GM23338 (cell line): ENCODE results near the gene DAAM2. TPM values are rescaled to one million over a fixed set of nuclear protein-coding genes. Genes with fewer than 3 reads are reported as not detected.

Experiments
- ATAC-seq: fragments of 200-7000 bp; cut with Tn5 transposase; 3 replicates; pipeline ENCODE4 v1.9.1; 2020
- DNase-seq: peaks from one replicate; pipeline ENCODE4 v3.0.0-alpha.2; 2015; ENCODE audit warnings: low spot score
- H2AFZ ChIP-seq: fragments of 200-600 bp; sonication (generic); 2 replicates; pipeline ENCODE4 v1.8.0; 2016; ENCODE audit warnings: antibody characterized with exemption, mild to moderate bottlenecking, moderate library complexity
- H3F3A ChIP-seq: fragments of 200-600 bp; sonication (generic); replicated peaks from 2 replicates; pipeline ENCODE4 v1.8.0; 2017; ENCODE audit warnings: antibody characterized with exemption, mixed run types, low read depth
- H3K27ac ChIP-seq: fragments of 200-600 bp; sonication (generic); 2 replicates; pipeline ENCODE4 v1.6.1; 2016; ENCODE audit warnings: low read depth
- H3K27me3 ChIP-seq: fragments of 200-600 bp; sonication (generic); 2 replicates; pipeline ENCODE4 v1.8.0; 2016; ENCODE audit warnings: mild to moderate bottlenecking, mixed run types, moderate library complexity; ENCODE audit not compliant: insufficient read depth
- H3K36me3 ChIP-seq: fragments of 200-600 bp; sonication (generic); 2 replicates; pipeline ENCODE4 v1.8.0; 2016; ENCODE audit warnings: mild to moderate bottlenecking; ENCODE audit not compliant: insufficient read depth
- H3K4me1 ChIP-seq: fragments of 200-600 bp; sonication (generic); 2 replicates; pipeline ENCODE4 v1.8.0; 2016; ENCODE audit warnings: mild to moderate bottlenecking, moderate library complexity; ENCODE audit not compliant: insufficient read depth
- H3K4me2 ChIP-seq: fragments of 200-600 bp; sonication (generic); 2 replicates; pipeline ENCODE4 v1.7.1; 2017; ENCODE audit warnings: mixed run types
- H3K4me3 ChIP-seq: fragments of 200-600 bp; sonication (generic); 2 replicates; pipeline ENCODE4 v1.6.1; 2016; ENCODE audit warnings: mixed run types
- H3K79me2 ChIP-seq: fragments of 200-600 bp; sonication (generic); replicated peaks from 2 replicates; pipeline ENCODE4 v1.8.0; 2017; ENCODE audit warnings: mild to moderate bottlenecking; ENCODE audit not compliant: insufficient read depth
- H3K9me2 ChIP-seq: fragments of 200-600 bp; sonication (generic); 2 replicates; pipeline ENCODE4 v1.8.0; 2017; ENCODE audit not compliant: insufficient read depth
- H4K20me1 ChIP-seq: fragments of 200-600 bp; sonication (generic); replicated peaks from 2 replicates; pipeline ENCODE4 v1.8.0; 2017; ENCODE audit warnings: mild to moderate bottlenecking; ENCODE audit not compliant: insufficient read depth
- H3K27ac Mint-ChIP-seq: 2 replicates; pipeline ENCODE4 v1.8.0; 2020; ENCODE audit warnings: inconsistent platforms, mild to moderate bottlenecking, moderate library complexity, mixed read lengths
- H3K27me3 Mint-ChIP-seq: 3 replicates; pipeline ENCODE4 v1.8.0; 2022; ENCODE audit warnings: low read depth, mild to moderate bottlenecking, moderate library complexity, mixed read lengths, inconsistent platforms; ENCODE audit not compliant: insufficient read depth, poor library complexity
- H3K36me3 Mint-ChIP-seq: 3 replicates; pipeline ENCODE4 v1.8.0; 2021; ENCODE audit warnings: low read depth, mild to moderate bottlenecking, inconsistent platforms, moderate library complexity, mixed read lengths
- H3K4me1 Mint-ChIP-seq: 3 replicates; pipeline ENCODE4 v1.8.0; 2020; ENCODE audit warnings: mild to moderate bottlenecking, inconsistent platforms, mixed read lengths
- H3K4me3 Mint-ChIP-seq: 3 replicates; pipeline ENCODE4 v1.8.0; 2021; ENCODE audit warnings: moderate library complexity, mild to moderate bottlenecking, inconsistent platforms, mixed read lengths
- H3K9me3 Mint-ChIP-seq: 3 replicates; pipeline ENCODE4 v1.8.0; 2020; ENCODE audit warnings: moderate library complexity, mild to moderate bottlenecking, inconsistent platforms, mixed read lengths
- CREB1 ChIP-seq: fragments of 250-450 bp; sonication (Bioruptor Pico); IDR thresholded peaks from 2 replicates; pipeline ENCODE4 v1.5.0; 2020; ENCODE audit warnings: low read depth, mild to moderate bottlenecking, moderate library complexity
- EZH2 ChIP-seq: fragments of 200-600 bp; sonication (generic); IDR thresholded peaks from one replicate; pipeline ENCODE4 v1.8.0; 2017; ENCODE audit warnings: antibody characterized with exemption, mild to moderate bottlenecking, low read depth; ENCODE audit not compliant: unreplicated experiment
- JUNB ChIP-seq: IDR thresholded peaks from one replicate; pipeline ENCODE4 v1.6.1; 2016; ENCODE audit warnings: antibody characterized with exemption; ENCODE audit not compliant: unreplicated experiment
- NANOG ChIP-seq: IDR thresholded peaks from 2 replicates; pipeline ENCODE4 v1.6.1; 2016; ENCODE audit warnings: antibody characterized with exemption, borderline replicate concordance
- ZNF114 ChIP-seq: fragments of 250-450 bp; sonication (Bioruptor Pico); IDR thresholded peaks from 2 replicates; pipeline ENCODE4 v1.5.0; 2020; ENCODE audit warnings: mild to moderate bottlenecking, moderate library complexity
- ZNF331 ChIP-seq: fragments of 250-450 bp; sonication (Bioruptor Pico); IDR thresholded peaks from 2 replicates; pipeline ENCODE4 v1.5.0; 2020; ENCODE audit warnings: low read depth, mild to moderate bottlenecking, moderate library complexity
- polyA plus RNA-seq: library from polyadenylated mRNA; unstranded; fragments of >200 nt; fragmentation: Nextera tagmentation; extraction: Ambion mirVana; gene quantifications from 2 replicates; pipeline ENCODE4 v1.2.1, GENCODE V29; 2016
- total RNA-seq: library from RNA; depleted of rRNA; stranded (reverse); fragments of >200 nt; shearing (Covaris generic); gene quantifications from 2 replicates; pipeline ENCODE4 v1.2.3, GENCODE V29; 2014
- TF ChIP-seq, protein P1 (sequence below): fragments of 250-450 bp; sonication (Bioruptor Pico); IDR thresholded peaks from 2 replicates; pipeline ENCODE4 v1.5.0; 2020; ENCODE audit warnings: mild to moderate bottlenecking, moderate library complexity
- TF ChIP-seq, protein P2 (sequence below): IDR thresholded peaks from one replicate; pipeline ENCODE4 v1.6.1; 2018; ENCODE audit warnings: antibody characterized with exemption; ENCODE audit not compliant: unreplicated experiment
- TF ChIP-seq, protein P3 (sequence below), 2 experiments: fragments of 200-600 bp in 1 of 2; sonication (generic) in 1 of 2; conservative IDR thresholded peaks; 2 replicates each; pipeline versions ENCODE4 v1.5.1 to v1.6.1; 2016 to 2017; ENCODE audit warnings: antibody characterized with exemption in 2 of 2, low read depth in 2 of 2, mild to moderate bottlenecking in 2 of 2, moderate library complexity in 1 of 2

Gene DAAM2
- total and polyA plus RNA-seq, 2 experiments from 2014 or later: 1.4 to 4.9 TPM

DNA sequence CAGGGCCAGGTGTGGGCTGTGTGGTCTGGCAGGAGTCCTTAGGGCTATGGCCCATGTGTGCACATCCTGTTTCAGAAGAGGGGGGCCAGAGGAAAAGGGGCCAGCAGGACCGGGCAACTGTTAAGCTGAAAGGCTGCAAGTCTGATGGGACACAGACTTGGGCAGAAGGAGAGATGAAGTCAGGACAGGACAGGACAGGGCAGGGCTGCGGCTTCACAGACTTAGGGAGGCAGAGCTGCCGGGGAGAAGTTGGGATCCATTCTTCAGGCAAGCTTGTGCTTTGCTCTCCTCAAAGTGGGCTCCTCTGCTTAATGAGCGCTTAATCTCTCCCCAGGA lies 113.4 kb downstream of the DAAM2 start:
- Histone ChIP-seq H3K27me3 (no peaks in the 10 kb centered on the region), H2AFZ (no peak overlapping the region)

DNA sequence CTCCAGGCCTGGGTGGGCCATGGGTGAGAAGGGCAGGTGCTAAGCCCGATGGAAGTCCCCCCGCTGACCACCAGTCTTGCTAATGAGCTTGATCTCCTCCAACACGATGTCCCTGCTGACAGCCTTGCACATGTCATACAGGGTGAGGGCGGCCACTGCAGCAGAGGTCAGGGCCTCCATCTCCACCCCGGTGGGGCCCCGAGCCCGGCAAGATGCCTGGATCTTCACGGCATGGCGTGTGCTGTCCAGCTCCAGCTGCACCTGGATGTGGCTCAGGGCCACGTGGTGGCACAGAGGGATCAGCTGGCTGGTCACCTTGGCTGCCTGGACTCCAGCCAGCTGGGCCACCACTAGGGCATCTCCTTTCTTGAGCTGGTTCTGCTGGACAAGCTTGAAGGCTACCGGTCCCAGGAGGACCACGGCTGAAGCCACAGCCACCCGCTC lies 114.2 kb downstream of the DAAM2 start:
- DNase-seq (no peak), ATAC-seq (no peak)
- Mint-ChIP-seq H3K27me3 (peaks cover 8% of the 10 kb centered on the region), H3K36me3 (peaks cover 36% of the 10 kb centered on the region), H3K27ac (no peak overlapping the region), H3K9me3 (no peaks in the 10 kb centered on the region), H3K4me3 (no peak overlapping the region), H3K4me1 (0 out of 3 replicates have a peak, but pooled peaks cover 3% of the 10 kb centered on the region)
- Histone ChIP-seq H4K20me1 (no peaks in the 10 kb centered on the region), H3F3A (no peaks in the 10 kb centered on the region), H3K4me3 (no peak overlapping the region), H3K79me2 (no peaks in the 10 kb centered on the region), H3K27me3 (no peaks in the 10 kb centered on the region), H3K4me1 (no peaks in the 10 kb centered on the region), H3K4me2 (no peak overlapping the region), H3K27ac (no peak overlapping the region), H2AFZ (no peak overlapping the region), H3K9me2 (no peaks in the 10 kb centered on the region), H3K36me3 (no peaks in the 10 kb centered on the region)
- TF ChIP-seq NANOG (no peak), EZH2 (no peak), ZNF331 (CRISPR knock-in tag) (no peak), JUNB (no peak), ZNF114 (CRISPR knock-in tag) (no peak), CREB1 (no peak)
- TF ChIP-seq, protein P1, sequence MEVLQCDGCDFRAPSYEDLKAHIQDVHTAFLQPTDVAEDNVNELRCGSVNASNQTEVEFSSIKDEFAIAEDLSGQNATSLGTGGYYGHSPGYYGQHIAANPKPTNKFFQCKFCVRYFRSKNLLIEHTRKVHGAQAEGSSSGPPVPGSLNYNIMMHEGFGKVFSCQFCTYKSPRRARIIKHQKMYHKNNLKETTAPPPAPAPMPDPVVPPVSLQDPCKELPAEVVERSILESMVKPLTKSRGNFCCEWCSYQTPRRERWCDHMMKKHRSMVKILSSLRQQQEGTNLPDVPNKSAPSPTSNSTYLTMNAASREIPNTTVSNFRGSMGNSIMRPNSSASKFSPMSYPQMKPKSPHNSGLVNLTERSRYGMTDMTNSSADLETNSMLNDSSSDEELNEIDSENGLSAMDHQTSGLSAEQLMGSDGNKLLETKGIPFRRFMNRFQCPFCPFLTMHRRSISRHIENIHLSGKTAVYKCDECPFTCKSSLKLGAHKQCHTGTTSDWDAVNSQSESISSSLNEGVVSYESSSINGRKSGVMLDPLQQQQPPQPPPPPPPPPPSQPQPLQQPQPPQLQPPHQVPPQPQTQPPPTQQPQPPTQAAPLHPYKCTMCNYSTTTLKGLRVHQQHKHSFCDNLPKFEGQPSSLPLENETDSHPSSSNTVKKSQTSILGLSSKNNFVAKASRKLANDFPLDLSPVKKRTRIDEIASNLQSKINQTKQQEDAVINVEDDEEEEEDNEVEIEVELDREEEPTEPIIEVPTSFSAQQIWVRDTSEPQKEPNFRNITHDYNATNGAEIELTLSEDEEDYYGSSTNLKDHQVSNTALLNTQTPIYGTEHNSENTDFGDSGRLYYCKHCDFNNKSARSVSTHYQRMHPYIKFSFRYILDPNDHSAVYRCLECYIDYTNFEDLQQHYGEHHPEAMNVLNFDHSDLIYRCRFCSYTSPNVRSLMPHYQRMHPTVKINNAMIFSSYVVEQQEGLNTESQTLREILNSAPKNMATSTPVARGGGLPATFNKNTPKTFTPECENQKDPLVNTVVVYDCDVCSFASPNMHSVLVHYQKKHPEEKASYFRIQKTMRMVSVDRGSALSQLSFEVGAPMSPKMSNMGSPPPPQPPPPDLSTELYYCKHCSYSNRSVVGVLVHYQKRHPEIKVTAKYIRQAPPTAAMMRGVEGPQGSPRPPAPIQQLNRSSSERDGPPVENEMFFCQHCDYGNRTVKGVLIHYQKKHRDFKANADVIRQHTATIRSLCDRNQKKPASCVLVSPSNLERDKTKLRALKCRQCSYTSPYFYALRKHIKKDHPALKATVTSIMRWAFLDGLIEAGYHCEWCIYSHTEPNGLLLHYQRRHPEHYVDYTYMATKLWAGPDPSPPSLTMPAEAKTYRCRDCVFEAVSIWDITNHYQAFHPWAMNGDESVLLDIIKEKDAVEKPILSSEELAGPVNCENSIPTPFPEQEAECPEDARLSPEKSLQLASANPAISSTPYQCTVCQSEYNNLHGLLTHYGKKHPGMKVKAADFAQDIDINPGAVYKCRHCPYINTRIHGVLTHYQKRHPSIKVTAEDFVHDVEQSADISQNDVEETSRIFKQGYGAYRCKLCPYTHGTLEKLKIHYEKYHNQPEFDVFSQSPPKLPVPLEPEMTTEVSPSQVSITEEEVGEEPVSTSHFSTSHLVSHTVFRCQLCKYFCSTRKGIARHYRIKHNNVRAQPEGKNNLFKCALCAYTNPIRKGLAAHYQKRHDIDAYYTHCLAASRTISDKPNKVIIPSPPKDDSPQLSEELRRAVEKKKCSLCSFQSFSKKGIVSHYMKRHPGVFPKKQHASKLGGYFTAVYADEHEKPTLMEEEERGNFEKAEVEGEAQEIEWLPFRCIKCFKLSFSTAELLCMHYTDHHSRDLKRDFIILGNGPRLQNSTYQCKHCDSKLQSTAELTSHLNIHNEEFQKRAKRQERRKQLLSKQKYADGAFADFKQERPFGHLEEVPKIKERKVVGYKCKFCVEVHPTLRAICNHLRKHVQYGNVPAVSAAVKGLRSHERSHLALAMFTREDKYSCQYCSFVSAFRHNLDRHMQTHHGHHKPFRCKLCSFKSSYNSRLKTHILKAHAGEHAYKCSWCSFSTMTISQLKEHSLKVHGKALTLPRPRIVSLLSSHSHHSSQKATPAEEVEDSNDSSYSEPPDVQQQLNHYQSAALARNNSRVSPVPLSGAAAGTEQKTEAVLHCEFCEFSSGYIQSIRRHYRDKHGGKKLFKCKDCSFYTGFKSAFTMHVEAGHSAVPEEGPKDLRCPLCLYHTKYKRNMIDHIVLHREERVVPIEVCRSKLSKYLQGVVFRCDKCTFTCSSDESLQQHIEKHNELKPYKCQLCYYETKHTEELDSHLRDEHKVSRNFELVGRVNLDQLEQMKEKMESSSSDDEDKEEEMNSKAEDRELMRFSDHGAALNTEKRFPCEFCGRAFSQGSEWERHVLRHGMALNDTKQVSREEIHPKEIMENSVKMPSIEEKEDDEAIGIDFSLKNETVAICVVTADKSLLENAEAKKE (CRISPR knock-in tag): no peak
- TF ChIP-seq, protein P2, sequence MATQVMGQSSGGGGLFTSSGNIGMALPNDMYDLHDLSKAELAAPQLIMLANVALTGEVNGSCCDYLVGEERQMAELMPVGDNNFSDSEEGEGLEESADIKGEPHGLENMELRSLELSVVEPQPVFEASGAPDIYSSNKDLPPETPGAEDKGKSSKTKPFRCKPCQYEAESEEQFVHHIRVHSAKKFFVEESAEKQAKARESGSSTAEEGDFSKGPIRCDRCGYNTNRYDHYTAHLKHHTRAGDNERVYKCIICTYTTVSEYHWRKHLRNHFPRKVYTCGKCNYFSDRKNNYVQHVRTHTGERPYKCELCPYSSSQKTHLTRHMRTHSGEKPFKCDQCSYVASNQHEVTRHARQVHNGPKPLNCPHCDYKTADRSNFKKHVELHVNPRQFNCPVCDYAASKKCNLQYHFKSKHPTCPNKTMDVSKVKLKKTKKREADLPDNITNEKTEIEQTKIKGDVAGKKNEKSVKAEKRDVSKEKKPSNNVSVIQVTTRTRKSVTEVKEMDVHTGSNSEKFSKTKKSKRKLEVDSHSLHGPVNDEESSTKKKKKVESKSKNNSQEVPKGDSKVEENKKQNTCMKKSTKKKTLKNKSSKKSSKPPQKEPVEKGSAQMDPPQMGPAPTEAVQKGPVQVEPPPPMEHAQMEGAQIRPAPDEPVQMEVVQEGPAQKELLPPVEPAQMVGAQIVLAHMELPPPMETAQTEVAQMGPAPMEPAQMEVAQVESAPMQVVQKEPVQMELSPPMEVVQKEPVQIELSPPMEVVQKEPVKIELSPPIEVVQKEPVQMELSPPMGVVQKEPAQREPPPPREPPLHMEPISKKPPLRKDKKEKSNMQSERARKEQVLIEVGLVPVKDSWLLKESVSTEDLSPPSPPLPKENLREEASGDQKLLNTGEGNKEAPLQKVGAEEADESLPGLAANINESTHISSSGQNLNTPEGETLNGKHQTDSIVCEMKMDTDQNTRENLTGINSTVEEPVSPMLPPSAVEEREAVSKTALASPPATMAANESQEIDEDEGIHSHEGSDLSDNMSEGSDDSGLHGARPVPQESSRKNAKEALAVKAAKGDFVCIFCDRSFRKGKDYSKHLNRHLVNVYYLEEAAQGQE: no peak
- TF ChIP-seq, protein P3, sequence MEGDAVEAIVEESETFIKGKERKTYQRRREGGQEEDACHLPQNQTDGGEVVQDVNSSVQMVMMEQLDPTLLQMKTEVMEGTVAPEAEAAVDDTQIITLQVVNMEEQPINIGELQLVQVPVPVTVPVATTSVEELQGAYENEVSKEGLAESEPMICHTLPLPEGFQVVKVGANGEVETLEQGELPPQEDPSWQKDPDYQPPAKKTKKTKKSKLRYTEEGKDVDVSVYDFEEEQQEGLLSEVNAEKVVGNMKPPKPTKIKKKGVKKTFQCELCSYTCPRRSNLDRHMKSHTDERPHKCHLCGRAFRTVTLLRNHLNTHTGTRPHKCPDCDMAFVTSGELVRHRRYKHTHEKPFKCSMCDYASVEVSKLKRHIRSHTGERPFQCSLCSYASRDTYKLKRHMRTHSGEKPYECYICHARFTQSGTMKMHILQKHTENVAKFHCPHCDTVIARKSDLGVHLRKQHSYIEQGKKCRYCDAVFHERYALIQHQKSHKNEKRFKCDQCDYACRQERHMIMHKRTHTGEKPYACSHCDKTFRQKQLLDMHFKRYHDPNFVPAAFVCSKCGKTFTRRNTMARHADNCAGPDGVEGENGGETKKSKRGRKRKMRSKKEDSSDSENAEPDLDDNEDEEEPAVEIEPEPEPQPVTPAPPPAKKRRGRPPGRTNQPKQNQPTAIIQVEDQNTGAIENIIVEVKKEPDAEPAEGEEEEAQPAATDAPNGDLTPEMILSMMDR (conservative IDR thresholded peaks at IDR 0.05; ENCODE audit: low read depth in 2 of 2): no peak

More for the DNA sequence above, 113.4 kb downstream of the DAAM2 start:
- H4K20me1 ChIP-seq: no peaks in the 10 kb centered on the region
- no peak overlapping the region for H3K4me2 ChIP-seq
- DNase-seq: no peak
- H3K27ac Mint-ChIP-seq: no peak overlapping the region
- no peak overlapping the region for H3K27ac ChIP-seq
- no peak overlapping the region for H3K4me3 Mint-ChIP-seq
- peaks cover 8% of the 10 kb centered on the region for H3K27me3 Mint-ChIP-seq
- no peaks in the 10 kb centered on the region for H3K9me3 Mint-ChIP-seq
- 0 out of 3 replicates have a peak, but pooled peaks cover 3% of the 10 kb centered on the region for H3K4me1 Mint-ChIP-seq
- TF ChIP-seq ZNF331 (CRISPR knock-in tag): no peak
- TF ChIP-seq ZNF114 (CRISPR knock-in tag): no peak
- H3F3A ChIP-seq: no peaks in the 10 kb centered on the region
- no peak overlapping the region for H3K4me3 ChIP-seq
- H3K4me1 ChIP-seq: no peaks in the 10 kb centered on the region
- no peaks in the 10 kb centered on the region for H3K36me3 ChIP-seq
- no peaks in the 10 kb centered on the region for H3K79me2 ChIP-seq
- H3K36me3 Mint-ChIP-seq: peaks cover 36% of the 10 kb centered on the region
- no peaks in the 10 kb centered on the region; the same call in 1 of the 2 replicates for H3K9me2 ChIP-seq
- ATAC-seq: no peak
